Heart left ventricle (tissue), 16 donors: Measurements from ENCODE around the gene CEND1. TPM values are rescaled to one million over a fixed set of nuclear protein-coding genes. Genes with fewer than 3 reads are reported as not detected.

Source experiments
- ATAC-seq, 4 donors: fragments of 200-7000 bp; cut with Tn5 transposase; one replicate each; pipeline ENCODE4 v1.9.1; 2020 to 2022; ENCODE audit warnings: moderate library complexity in 4 of 4, mild to moderate bottlenecking in 3 of 4, moderate number of reproducible peaks in 1 of 4
- DNase-seq, 5 donors: peaks; one replicate each; pipeline ENCODE4 v3.0.0-alpha.2; 2020
- H3K27ac ChIP-seq, 12 donors: fragments of 200-600 bp; sonication (generic) in 4 of 12; one replicate each; pipeline versions ENCODE4 v1.5.0 to v1.8.0; 2016 to 2022; ENCODE audit warnings: mild to moderate bottlenecking in 2 of 12
- H3K27me3 ChIP-seq, 9 donors: fragments of 200-600 bp; sonication (generic) in 2 of 9; one replicate each; pipeline versions ENCODE4 v1.5.1 to v1.8.0; 2016 to 2022; ENCODE audit warnings: mild to moderate bottlenecking in 3 of 9
- H3K36me3 ChIP-seq, 9 donors: fragments of 200-600 bp; sonication (generic) in 2 of 9; one replicate each; pipeline versions ENCODE4 v1.5.0 to v1.8.0; 2018 to 2022; ENCODE audit warnings: mild to moderate bottlenecking in 2 of 9
- H3K4me1 ChIP-seq, 12 donors: fragments of 200-600 bp; sonication (generic) in 4 of 12; one replicate each; pipeline versions ENCODE4 v1.5.0 to v1.8.0; 2016 to 2022; ENCODE audit warnings: mild to moderate bottlenecking in 3 of 12
- H3K4me3 ChIP-seq, 12 donors: fragments of 200-600 bp; sonication (generic) in 4 of 12; one replicate each; pipeline versions ENCODE4 v1.5.0 to v1.8.0; 2017 to 2022; ENCODE audit warnings: mild to moderate bottlenecking in 9 of 12, moderate library complexity in 4 of 12
- H3K9me3 ChIP-seq, 12 donors: fragments of 200-600 bp; sonication (generic) in 4 of 12; one replicate each; pipeline versions ENCODE4 v1.5.0 to v1.8.0; 2016 to 2022; ENCODE audit warnings: mild to moderate bottlenecking in 1 of 12
- POLR2A ChIP-seq, 2 donors: fragments of 450-650 bp; IDR thresholded peaks; one replicate each; pipeline ENCODE4 v1.6.1; 2017; ENCODE audit warnings: antibody characterized with exemption in 2 of 2, mild to moderate bottlenecking in 2 of 2, moderate library complexity in 2 of 2
- WGBS, 4 donors: extraction: QIAGEN DNeasy Blood & Tissue Kit in 2 of 4; methylation state at CpG; one replicate each; pipeline versions ENCODE4 v1.1.5 to v1.1.7; 2013 to 2018; 5-methylcytosine and 5-hydroxymethylcytosine counted together
- intact Hi-C, 10 donors: fragments of 100-400 bp; cut with DNase I; formaldehyde crosslinking; loops; one replicate each; pipeline versions ENCODE4 v1.11.1 to v1.14.2; 2022
- polyA plus RNA-seq, 2 donors: library from polyadenylated mRNA; stranded (reverse); fragments of 200-250 nt; gene quantifications; one replicate each; pipeline ENCODE4 v1.2.3, GENCODE V29; 2013
- total RNA-seq, 9 donors: library from RNA; depleted of rRNA in 2 of 9; stranded (reverse); fragments of >200 nt in 2 of 9; fragmentation: NEBNext Ultra II Directional in 3 of 9; extraction: Animal tissue kit (Norgen Biotek cat#: 25700) in 3 of 9; gene quantifications; one replicate each; pipeline versions ENCODE4 v1.1.0 to v1.2.4, GENCODE V29; 2016 to 2023
- TF ChIP-seq, protein P1 (sequence below), 12 donors: fragments of 200-600 bp; sonication (generic) in 4 of 12; IDR thresholded peaks; one replicate each; pipeline versions ENCODE4 v1.5.0 to v1.8.0; 2018 to 2022; ENCODE audit warnings: antibody characterized with exemption in 12 of 12, mild to moderate bottlenecking in 5 of 12
- donor health status: ischemic (EF 13 %, LVEDD 7.1; RV severe dilation, severe dysfunction).
- donor health status: healthy with polysubstance abuse.
- donor health status: DM: no; HTN: yes; CAD: no.
- donor health status: DM: no; HTN: no; CAD: no.
- donor health status: ischemic (EF 25% LVEDD 6.9; RV normal size, moderate dysfunction).
- donor health status: ischemic (EF 25% LVEDD 5.7; RV mildly dilated, moderate dysfunction).
- donor health status: healthy.
- donor health status: DM: yes; HTN: yes; CAD: no.
- donor health status: ischemic (EF 35%, LVEDD 5.7; RV mildly dilated, moderate dysfunction).
- donor health status: nonischemic (EF 11% LVEDD 7.7; RV severe dilation, severe dysfunction).
- donor health status: DM: yes; HTN: yes; CAD: no.
- donor health status: PGD.
- donor health status: ischemic (EF 29% LVEDD 5.4; RV normal size, mild dysfunction).
- donor health status: nonischemic (EF 23%, LVEDD 6.1; RV moderate dilation, normal function).

Gene CEND1
- total and polyA plus RNA-seq, 11 donors, result 0.25 to 1.1 (median 0.44) TPM; not detected in 2

DNA sequence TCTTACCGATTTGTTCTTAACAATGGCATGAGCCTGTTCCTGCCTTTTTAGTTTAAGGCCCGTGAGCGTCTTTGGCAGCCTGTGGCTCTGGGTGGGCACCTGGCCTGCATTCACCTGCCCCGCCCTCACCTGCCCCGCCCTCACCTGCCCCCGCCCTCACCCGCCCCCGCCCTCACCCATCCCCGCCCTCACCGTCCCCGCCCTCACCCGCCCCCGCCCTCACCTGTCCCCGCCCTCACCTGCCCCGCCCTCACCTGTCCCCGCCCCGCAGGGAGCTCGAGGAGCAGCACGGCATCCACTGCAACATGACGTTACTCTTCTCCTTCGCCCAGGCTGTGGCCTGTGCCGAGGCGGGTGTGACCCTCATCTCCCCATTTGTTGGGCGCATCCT, 26.8 kb downstream of the CEND1 start:
- no peaks in the 10 kb centered on the region for H3K27me3 ChIP-seq
- no peak overlapping the region for H3K27ac ChIP-seq
- H3K4me3 ChIP-seq, result no peak overlapping the region
- intact Hi-C loops, result no loop called here
- ATAC-seq (no peak), DNase-seq (no peak)
- peaks cover 0 to 90% (median 84%) of the 10 kb centered on the region in 9 donors for H3K36me3 ChIP-seq
- H3K4me1 ChIP-seq, result no peaks in the 10 kb centered on the region
- no peak for TF ChIP-seq POLR2A (IDR thresholded peaks at IDR 0.05)
- TF ChIP-seq, protein P1, sequence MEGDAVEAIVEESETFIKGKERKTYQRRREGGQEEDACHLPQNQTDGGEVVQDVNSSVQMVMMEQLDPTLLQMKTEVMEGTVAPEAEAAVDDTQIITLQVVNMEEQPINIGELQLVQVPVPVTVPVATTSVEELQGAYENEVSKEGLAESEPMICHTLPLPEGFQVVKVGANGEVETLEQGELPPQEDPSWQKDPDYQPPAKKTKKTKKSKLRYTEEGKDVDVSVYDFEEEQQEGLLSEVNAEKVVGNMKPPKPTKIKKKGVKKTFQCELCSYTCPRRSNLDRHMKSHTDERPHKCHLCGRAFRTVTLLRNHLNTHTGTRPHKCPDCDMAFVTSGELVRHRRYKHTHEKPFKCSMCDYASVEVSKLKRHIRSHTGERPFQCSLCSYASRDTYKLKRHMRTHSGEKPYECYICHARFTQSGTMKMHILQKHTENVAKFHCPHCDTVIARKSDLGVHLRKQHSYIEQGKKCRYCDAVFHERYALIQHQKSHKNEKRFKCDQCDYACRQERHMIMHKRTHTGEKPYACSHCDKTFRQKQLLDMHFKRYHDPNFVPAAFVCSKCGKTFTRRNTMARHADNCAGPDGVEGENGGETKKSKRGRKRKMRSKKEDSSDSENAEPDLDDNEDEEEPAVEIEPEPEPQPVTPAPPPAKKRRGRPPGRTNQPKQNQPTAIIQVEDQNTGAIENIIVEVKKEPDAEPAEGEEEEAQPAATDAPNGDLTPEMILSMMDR (IDR thresholded peaks at IDR 0.05), result no peak
- WGBS, 4 donors, result 78 to 87% (median 79%) methylated on average over 22 to 24 of the region's 24 CpGs
- H3K9me3 ChIP-seq, result no peaks in the 10 kb centered on the region

DNA sequence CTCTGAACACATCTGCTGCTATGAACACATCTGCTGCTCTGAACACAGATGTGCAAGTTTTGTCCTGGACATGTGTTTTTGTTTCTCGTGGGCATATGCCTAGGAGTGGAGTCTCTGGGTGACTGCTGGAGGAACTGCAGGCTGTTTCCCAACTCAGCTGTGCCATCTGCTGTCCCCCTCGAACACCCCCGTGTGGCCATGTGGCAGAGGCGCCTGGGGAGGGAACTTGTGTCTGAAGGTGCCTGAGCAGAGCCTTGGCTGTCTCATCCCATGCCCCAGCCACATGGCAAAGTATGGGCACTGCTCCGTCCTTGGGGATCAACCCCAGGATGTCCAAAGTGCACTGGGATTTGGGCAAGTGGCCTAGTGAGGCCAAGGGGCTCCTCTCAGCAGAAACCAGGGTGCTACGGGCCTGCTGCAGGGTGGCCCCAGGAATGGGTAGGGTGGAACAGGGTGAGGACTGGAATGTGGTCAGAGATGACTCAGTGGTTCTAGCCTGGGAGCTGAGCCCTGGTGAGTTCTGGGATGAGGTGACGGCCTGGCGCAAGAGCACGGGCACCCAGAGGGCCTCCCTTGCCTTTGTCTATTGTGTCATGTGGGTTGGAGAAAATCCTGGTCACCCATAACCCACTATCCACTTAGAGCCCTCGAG, 27.3 kb downstream of the CEND1 start:
- Histone ChIP-seq H3K36me3 (peaks cover 0 to 95% (median 89%) of the 10 kb centered on the region in 9 donors), H3K4me1 (no peaks in the 10 kb centered on the region), H3K9me3 (no peaks in the 10 kb centered on the region), H3K27ac (no peak overlapping the region), H3K4me3 (no peak overlapping the region), H3K27me3 (no peaks in the 10 kb centered on the region)
- TF ChIP-seq POLR2A (IDR thresholded peaks at IDR 0.05), result no peak
- TF ChIP-seq, protein P1 (IDR thresholded peaks at IDR 0.05), result peak in 1 of 12 donors; percentile 12
- DNase-seq (peak in 1 of 5 donors; percentile 17), ATAC-seq (peak in 2 of 4 donors; percentile 6 to 16)
- 53 to 67% (median 63%) methylated on average over 7 to 10 of the region's 10 CpGs for WGBS, 4 donors
- intact Hi-C loops, result no loop called here

DNA sequence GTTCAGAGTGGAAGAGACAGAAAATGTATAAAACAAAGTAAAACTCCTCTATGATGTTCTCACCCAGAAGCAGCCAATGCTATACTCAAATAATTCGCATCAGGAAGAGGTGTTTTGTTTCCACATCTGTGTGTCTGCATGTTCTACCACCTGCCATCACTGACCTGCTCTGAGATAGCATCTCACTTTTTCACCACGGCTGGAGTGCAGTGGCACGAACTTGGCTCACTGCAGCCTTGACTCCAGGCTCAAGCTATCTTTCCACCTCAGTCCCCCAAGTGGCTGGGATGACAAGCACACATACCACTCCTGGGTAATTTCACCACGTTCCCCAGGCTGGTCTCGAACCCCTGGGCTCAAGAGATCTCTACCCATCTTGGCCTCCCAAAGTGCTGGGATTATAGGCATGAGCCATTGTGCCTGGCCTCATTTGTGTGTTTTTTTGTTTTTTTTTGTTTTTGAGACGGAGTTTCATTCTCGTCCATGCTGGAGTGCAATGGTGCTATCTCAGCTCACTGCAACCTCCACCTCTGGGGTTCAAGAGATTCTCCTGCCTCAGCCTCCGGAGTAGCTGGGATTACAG, 28.3 kb downstream of the CEND1 start:
- no peak for DNase-seq
- WGBS, 4 donors, result 85 to 87% (median 86%) methylated on average over 8 of the region's 8 CpGs
- H3K4me1 ChIP-seq, result no peaks in the 10 kb centered on the region
- no peaks in the 10 kb centered on the region for H3K9me3 ChIP-seq
- no peaks in the 10 kb centered on the region for H3K27me3 ChIP-seq
- TF ChIP-seq POLR2A (IDR thresholded peaks at IDR 0.05), result no peak
- TF ChIP-seq, protein P1 (IDR thresholded peaks at IDR 0.05), result no peak
- no peak overlapping the region for H3K4me3 ChIP-seq
- ATAC-seq, result no peak
- peaks cover 0 to 96% (median 90%) of the 10 kb centered on the region in 9 donors for H3K36me3 ChIP-seq
- intact Hi-C loops, result no loop called here
- no peak overlapping the region for H3K27ac ChIP-seq

DNA sequence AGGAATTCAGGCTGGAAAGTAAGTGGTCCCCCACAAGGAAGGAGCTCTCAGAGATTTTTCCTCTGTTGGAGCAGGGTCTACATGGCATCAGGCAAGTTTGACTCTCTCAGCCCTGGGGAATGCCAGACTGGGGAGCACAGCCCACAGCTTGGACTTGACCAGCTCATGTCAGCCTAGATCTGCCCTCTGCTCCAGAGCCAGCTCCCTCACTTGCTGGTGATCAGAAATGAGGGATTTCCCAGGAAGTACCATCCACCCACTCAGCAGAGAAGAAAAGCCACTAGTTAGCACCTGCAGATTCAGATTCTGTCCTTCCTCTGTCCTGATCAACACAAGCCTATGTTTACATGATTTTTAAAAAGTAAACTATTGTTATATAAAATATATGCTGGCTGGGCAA, 29.7 kb downstream of the CEND1 start:
- H3K4me3 ChIP-seq, result no peak overlapping the region
- no peak for DNase-seq
- intact Hi-C loops, result no loop called here
- no peak for TF ChIP-seq POLR2A (IDR thresholded peaks at IDR 0.05)
- TF ChIP-seq, protein P1 (IDR thresholded peaks at IDR 0.05), result no peak
- H3K4me1 ChIP-seq, result no peaks in the 10 kb centered on the region
- no peaks in the 10 kb centered on the region for H3K9me3 ChIP-seq
- H3K27ac ChIP-seq, result no peak overlapping the region
- H3K27me3 ChIP-seq, result no peaks in the 10 kb centered on the region
- no peak for ATAC-seq
- H3K36me3 ChIP-seq, result peaks cover 0 to 97% (median 89%) of the 10 kb centered on the region in 9 donors
